GM12878 (cell line): Measurements from ENCODE around the gene PRPF6. TPM values are rescaled to one million over a fixed set of nuclear protein-coding genes. Genes with fewer than 3 reads are reported as not detected.

Experiments used
- BACH1 ChIP-seq: fragments of 450-650 bp; IDR thresholded peaks from 2 replicates; pipeline ENCODE4 v1.6.1; 2017; ENCODE audit warnings: mild to moderate bottlenecking, borderline replicate concordance
- CBX3 ChIP-seq: fragments of 200-600 bp; sonication (generic); IDR thresholded peaks from 2 replicates; pipeline ENCODE4 v1.6.1; 2016; ENCODE audit warnings: low read depth, borderline replicate concordance
- CHD1 ChIP-seq: IDR thresholded peaks from 2 replicates; pipeline ENCODE4 v1.6.1; 2012; ENCODE audit warnings: low read depth, low read length, improper control_type of control experiment
- DPF2 ChIP-seq: fragments of 450-650 bp; IDR thresholded peaks from 2 replicates; pipeline ENCODE4 v1.6.1; 2017; ENCODE audit warnings: mild to moderate bottlenecking
- FOXM1 ChIP-seq: IDR thresholded peaks from 2 replicates; pipeline ENCODE4 v1.6.1; 2012; ENCODE audit warnings: low read depth, mild to moderate bottlenecking, inconsistent platforms, low read length, moderate library complexity
- MTA2 ChIP-seq: fragments of 450-650 bp; IDR thresholded peaks from 2 replicates; pipeline ENCODE4 v1.6.1; 2016; ENCODE audit warnings: low read depth, mild to moderate bottlenecking, moderate library complexity
- MYC ChIP-seq: IDR thresholded peaks from 2 replicates; pipeline ENCODE4 v1.6.1; 2011; ENCODE audit warnings: mild to moderate bottlenecking, low read length, moderate library complexity, inconsistent platforms; ENCODE audit not compliant: insufficient read depth, insufficient replicate concordance, insufficient read length, severe bottlenecking
- RFX5 ChIP-seq: IDR thresholded peaks from 2 replicates; pipeline ENCODE4 v1.6.1; 2011; ENCODE audit warnings: low read depth, low read length, improper control_type of control experiment
- SRF ChIP-seq, 2 experiments: IDR thresholded peaks; 2 replicates each; pipeline ENCODE4 v1.6.1; 2011; ENCODE audit warnings: low read depth in 2 of 2, low read length in 2 of 2, mild to moderate bottlenecking in 1 of 2, moderate library complexity in 1 of 2
- STAT3 ChIP-seq: IDR thresholded peaks from 2 replicates; pipeline ENCODE4 v1.6.1; 2011; ENCODE audit warnings: low read depth, low read length, improper control_type of control experiment
- polyA plus RNA-seq, 11 experiments: library from polyadenylated mRNA; depleted of rRNA in 4 of 11; unstranded in 6 of 11; stranded (reverse) in 5 of 11; fragments of >200 nt; fragmentation: Nextera tagmentation in 4 of 11; fragmentation: Illumina TruSeq in 1 of 11; extraction: Ambion mirVana in 4 of 11; extraction: Trizol in 1 of 11; gene quantifications; 1 replicate in 1 of 11; 2 replicates in 10 of 11; pipeline versions ENCODE4 v1.2.1 to v1.2.3, GENCODE V29; 2011 to 2016; ENCODE audit warnings: inconsistent platforms in 2 of 11, missing spikeins in 2 of 11, low read depth in 1 of 11
- total RNA-seq, 4 experiments: library from RNA; depleted of rRNA in 3 of 4; stranded (reverse); fragments of >200 nt in 3 of 4; fragmentation: Illumina TruSeq in 1 of 4; extraction: Trizol in 1 of 4; gene quantifications; 2 replicates each; pipeline versions ENCODE4 v1.2.1 to v1.2.3, GENCODE V29; 2013 to 2021
- TF ChIP-seq, protein P1 (sequence below): fragments of 450-650 bp; IDR thresholded peaks from 2 replicates; pipeline ENCODE4 v1.6.1; 2016; ENCODE audit warnings: mild to moderate bottlenecking
- TF ChIP-seq, protein P2 (sequence below): fragments of 150-350 bp; IDR thresholded peaks from 2 replicates; pipeline ENCODE4 v1.6.1; 2014; ENCODE audit warnings: mild to moderate bottlenecking, low read depth, low read length
- TF ChIP-seq, protein P3 (sequence below): IDR thresholded peaks from 2 replicates; pipeline ENCODE4 v1.6.1; 2011; ENCODE audit warnings: borderline replicate concordance, low read depth, mild to moderate bottlenecking, moderate library complexity, mixed read lengths, low read length; ENCODE audit not compliant: insufficient read depth; ENCODE audit errors: extremely low read length
- TF ChIP-seq, protein P4 (sequence below): fragments of 450-650 bp; formaldehyde crosslinking; IDR thresholded peaks from 2 replicates; pipeline ENCODE4 v1.4.0; 2020; ENCODE audit warnings: mild to moderate bottlenecking, moderate library complexity
- TF ChIP-seq, protein P5 (sequence below): fragments of 450-650 bp; IDR thresholded peaks from 2 replicates; pipeline ENCODE4 v1.6.1; 2016; ENCODE audit warnings: mild to moderate bottlenecking, moderate library complexity, borderline replicate concordance

Gene PRPF6
- total and polyA plus RNA-seq, 10 of the 15 experiments (the other 5 are each of a cell fraction or from before 2014, with no cell fraction given) = 5.0 to 102 (median 71.3) TPM

DNA sequence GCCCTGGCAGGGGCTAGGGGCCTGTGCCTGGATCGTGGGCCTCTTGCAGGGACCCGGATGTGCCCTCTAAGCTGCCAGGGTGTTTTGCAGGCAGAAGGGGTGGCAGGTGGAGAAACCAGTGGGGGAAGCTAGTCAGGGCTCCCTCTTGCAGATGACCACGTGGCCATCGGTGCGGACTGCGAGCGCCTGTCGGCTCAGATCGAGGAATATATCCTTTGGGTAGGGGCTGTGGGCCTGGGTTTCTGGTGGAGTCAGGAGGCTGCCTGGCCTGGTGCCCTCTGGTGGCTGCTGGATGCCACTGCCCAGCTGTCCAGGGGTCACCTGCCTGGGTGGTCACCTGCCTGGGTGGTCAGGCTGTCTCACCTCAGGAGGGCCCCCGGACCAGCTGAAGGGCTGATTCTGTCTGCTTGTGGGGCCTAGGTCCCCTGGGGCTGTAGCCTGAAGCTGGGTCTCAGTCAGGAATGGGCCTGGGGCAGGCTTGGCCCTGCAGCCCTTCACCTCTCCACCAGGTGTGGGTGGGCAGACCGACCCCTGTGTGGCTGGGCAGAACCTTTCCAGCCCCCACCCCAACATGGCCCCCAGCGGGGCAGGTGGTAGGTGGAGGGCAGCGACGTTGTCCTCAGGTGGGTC, 88.8 kb downstream of the PRPF6 start (continued):
- TF ChIP-seq, protein P1, sequence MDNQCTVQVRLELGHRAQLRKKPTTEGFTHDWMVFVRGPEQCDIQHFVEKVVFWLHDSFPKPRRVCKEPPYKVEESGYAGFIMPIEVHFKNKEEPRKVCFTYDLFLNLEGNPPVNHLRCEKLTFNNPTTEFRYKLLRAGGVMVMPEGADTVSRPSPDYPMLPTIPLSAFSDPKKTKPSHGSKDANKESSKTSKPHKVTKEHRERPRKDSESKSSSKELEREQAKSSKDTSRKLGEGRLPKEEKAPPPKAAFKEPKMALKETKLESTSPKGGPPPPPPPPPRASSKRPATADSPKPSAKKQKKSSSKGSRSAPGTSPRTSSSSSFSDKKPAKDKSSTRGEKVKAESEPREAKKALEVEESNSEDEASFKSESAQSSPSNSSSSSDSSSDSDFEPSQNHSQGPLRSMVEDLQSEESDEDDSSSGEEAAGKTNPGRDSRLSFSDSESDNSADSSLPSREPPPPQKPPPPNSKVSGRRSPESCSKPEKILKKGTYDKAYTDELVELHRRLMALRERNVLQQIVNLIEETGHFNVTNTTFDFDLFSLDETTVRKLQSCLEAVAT = no peak
- TF ChIP-seq MYC = no peak
- no peak for TF ChIP-seq SRF (IDR thresholded peaks at IDR 0.05; ENCODE audit: low read depth in 2 of 2, low read length in 2 of 2)
- TF ChIP-seq, protein P2, sequence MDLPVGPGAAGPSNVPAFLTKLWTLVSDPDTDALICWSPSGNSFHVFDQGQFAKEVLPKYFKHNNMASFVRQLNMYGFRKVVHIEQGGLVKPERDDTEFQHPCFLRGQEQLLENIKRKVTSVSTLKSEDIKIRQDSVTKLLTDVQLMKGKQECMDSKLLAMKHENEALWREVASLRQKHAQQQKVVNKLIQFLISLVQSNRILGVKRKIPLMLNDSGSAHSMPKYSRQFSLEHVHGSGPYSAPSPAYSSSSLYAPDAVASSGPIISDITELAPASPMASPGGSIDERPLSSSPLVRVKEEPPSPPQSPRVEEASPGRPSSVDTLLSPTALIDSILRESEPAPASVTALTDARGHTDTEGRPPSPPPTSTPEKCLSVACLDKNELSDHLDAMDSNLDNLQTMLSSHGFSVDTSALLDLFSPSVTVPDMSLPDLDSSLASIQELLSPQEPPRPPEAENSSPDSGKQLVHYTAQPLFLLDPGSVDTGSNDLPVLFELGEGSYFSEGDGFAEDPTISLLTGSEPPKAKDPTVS = no peak
- TF ChIP-seq, protein P3, sequence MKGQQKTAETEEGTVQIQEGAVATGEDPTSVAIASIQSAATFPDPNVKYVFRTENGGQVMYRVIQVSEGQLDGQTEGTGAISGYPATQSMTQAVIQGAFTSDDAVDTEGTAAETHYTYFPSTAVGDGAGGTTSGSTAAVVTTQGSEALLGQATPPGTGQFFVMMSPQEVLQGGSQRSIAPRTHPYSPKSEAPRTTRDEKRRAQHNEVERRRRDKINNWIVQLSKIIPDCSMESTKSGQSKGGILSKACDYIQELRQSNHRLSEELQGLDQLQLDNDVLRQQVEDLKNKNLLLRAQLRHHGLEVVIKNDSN = peak; percentile 4
- TF ChIP-seq, protein P4, sequence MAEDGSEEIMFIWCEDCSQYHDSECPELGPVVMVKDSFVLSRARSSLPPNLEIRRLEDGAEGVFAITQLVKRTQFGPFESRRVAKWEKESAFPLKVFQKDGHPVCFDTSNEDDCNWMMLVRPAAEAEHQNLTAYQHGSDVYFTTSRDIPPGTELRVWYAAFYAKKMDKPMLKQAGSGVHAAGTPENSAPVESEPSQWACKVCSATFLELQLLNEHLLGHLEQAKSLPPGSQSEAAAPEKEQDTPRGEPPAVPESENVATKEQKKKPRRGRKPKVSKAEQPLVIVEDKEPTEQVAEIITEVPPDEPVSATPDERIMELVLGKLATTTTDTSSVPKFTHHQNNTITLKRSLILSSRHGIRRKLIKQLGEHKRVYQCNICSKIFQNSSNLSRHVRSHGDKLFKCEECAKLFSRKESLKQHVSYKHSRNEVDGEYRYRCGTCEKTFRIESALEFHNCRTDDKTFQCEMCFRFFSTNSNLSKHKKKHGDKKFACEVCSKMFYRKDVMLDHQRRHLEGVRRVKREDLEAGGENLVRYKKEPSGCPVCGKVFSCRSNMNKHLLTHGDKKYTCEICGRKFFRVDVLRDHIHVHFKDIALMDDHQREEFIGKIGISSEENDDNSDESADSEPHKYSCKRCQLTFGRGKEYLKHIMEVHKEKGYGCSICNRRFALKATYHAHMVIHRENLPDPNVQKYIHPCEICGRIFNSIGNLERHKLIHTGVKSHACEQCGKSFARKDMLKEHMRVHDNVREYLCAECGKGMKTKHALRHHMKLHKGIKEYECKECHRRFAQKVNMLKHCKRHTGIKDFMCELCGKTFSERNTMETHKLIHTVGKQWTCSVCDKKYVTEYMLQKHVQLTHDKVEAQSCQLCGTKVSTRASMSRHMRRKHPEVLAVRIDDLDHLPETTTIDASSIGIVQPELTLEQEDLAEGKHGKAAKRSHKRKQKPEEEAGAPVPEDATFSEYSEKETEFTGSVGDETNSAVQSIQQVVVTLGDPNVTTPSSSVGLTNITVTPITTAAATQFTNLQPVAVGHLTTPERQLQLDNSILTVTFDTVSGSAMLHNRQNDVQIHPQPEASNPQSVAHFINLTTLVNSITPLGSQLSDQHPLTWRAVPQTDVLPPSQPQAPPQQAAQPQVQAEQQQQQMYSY (CRISPR knock-in tag) = no peak
- TF ChIP-seq MTA2 = no peak
- TF ChIP-seq, protein P5, sequence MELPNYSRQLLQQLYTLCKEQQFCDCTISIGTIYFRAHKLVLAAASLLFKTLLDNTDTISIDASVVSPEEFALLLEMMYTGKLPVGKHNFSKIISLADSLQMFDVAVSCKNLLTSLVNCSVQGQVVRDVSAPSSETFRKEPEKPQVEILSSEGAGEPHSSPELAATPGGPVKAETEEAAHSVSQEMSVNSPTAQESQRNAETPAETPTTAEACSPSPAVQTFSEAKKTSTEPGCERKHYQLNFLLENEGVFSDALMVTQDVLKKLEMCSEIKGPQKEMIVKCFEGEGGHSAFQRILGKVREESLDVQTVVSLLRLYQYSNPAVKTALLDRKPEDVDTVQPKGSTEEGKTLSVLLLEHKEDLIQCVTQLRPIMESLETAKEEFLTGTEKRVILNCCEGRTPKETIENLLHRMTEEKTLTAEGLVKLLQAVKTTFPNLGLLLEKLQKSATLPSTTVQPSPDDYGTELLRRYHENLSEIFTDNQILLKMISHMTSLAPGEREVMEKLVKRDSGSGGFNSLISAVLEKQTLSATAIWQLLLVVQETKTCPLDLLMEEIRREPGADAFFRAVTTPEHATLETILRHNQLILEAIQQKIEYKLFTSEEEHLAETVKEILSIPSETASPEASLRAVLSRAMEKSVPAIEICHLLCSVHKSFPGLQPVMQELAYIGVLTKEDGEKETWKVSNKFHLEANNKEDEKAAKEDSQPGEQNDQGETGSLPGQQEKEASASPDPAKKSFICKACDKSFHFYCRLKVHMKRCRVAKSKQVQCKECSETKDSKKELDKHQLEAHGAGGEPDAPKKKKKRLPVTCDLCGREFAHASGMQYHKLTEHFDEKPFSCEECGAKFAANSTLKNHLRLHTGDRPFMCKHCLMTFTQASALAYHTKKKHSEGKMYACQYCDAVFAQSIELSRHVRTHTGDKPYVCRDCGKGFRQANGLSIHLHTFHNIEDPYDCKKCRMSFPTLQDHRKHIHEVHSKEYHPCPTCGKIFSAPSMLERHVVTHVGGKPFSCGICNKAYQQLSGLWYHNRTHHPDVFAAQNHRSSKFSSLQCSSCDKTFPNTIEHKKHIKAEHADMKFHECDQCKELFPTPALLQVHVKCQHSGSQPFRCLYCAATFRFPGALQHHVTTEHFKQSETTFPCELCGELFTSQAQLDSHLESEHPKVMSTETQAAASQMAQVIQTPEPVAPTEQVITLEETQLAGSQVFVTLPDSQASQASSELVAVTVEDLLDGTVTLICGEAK = no peak
- TF ChIP-seq CHD1 = no peak
- TF ChIP-seq RFX5 = no peak
- TF ChIP-seq FOXM1 = no peak
- TF ChIP-seq STAT3 = no peak
- TF ChIP-seq BACH1 = no peak
- no peak for TF ChIP-seq CBX3
- 0 out of 2 replicates have a peak, but pooled peaks have one; percentile 1 for TF ChIP-seq DPF2
